Nephron progenitor cell (in vitro differentiated cells): ENCODE measurements around the gene MYH16.
"Not testable (repeated sequence)": the region's sequence is repeated elsewhere in the genome, so short reads cannot be mapped to it uniquely, and the experiment has no call there.

Experiments used
- DNase-seq: peaks from one replicate; pipeline ENCODE4 v3.0.0; 2021
- H3K27ac Mint-ChIP-seq: 2 replicates; pipeline ENCODE4 v1.8.0; 2021; ENCODE audit warnings: mild to moderate bottlenecking, moderate library complexity, mixed read lengths
- H3K27me3 Mint-ChIP-seq: 2 replicates; pipeline ENCODE4 v1.8.0; 2021; ENCODE audit warnings: mild to moderate bottlenecking, low read depth, mixed read lengths; ENCODE audit not compliant: poor library complexity
- H3K36me3 Mint-ChIP-seq: 2 replicates; pipeline ENCODE4 v1.8.0; 2021; ENCODE audit warnings: low read depth, mixed read lengths
- H3K4me1 Mint-ChIP-seq: 2 replicates; pipeline ENCODE4 v1.8.0; 2021; ENCODE audit warnings: mixed read lengths
- H3K4me3 Mint-ChIP-seq: 2 replicates; pipeline ENCODE4 v1.8.0; 2021; ENCODE audit warnings: mild to moderate bottlenecking, moderate library complexity, mixed read lengths
- H3K9me3 Mint-ChIP-seq: 2 replicates; pipeline ENCODE4 v1.8.0; 2021; ENCODE audit warnings: mild to moderate bottlenecking, moderate library complexity, mixed read lengths
- CTCF ChIP-seq: fragments of 200-600 bp; sonication (generic); IDR thresholded peaks from 2 replicates; pipeline ENCODE4 v1.5.0; 2021; ENCODE audit warnings: antibody characterized with exemption

The MYH16 gene

GRCh38 chr7:99272476-99273045 is at the start of gene MYH16:
MYH16 (plus strand) TSS chr7:99272839.
- Mint-ChIP-seq H3K36me3 (no peaks in the 10 kb centered on the region), H3K4me1 (no peaks in the 10 kb centered on the region), H3K27me3 (peaks cover 7% of the 10 kb centered on the region)

GRCh38 chr7:99224263-99224898 is 48.3 kb upstream of the MYH16 start:
- not testable (repeated sequence) for H3K4me3 Mint-ChIP-seq, H3K9me3 Mint-ChIP-seq, H3K36me3 Mint-ChIP-seq, DNase-seq, H3K27me3 Mint-ChIP-seq
- Mint-ChIP-seq H3K27ac (peak overlapping the region; percentile 37), H3K4me1 (peaks cover 16% of the 10 kb centered on the region)

More at GRCh38 chr7:99272476-99273045, at the start of gene MYH16:
- no peak within 1 kb of the TSS for H3K27ac Mint-ChIP-seq
- no peak for DNase-seq
- H3K9me3 Mint-ChIP-seq: no peaks in the 10 kb centered on the region
- no peak for TF ChIP-seq CTCF
- H3K4me3 Mint-ChIP-seq: no peak within 1 kb of the TSS

- DNase-seq: no peak
- no peak for TF ChIP-seq CTCF
- Mint-ChIP-seq H3K4me3 (no peak overlapping the region), H3K27me3 (peaks cover 10% of the 10 kb centered on the region), H3K27ac (no peak overlapping the region), H3K4me1 (peaks cover 16% of the 10 kb centered on the region), H3K9me3 (no peaks in the 10 kb centered on the region), H3K36me3 (no peaks in the 10 kb centered on the region)
Observed at GRCh38 chr7:99224899-99225265, 47.8 kb upstream of the MYH16 start.

GRCh38 chr7:99229234-99229633 is 43.4 kb upstream of the MYH16 start:
- DNase-seq: no peak
- TF ChIP-seq CTCF: no peak
- H3K4me1 Mint-ChIP-seq: peaks cover 11% of the 10 kb centered on the region
- H3K9me3 Mint-ChIP-seq: no peaks in the 10 kb centered on the region
- no peaks in the 10 kb centered on the region for H3K36me3 Mint-ChIP-seq
- H3K4me3 Mint-ChIP-seq: no peak overlapping the region
- H3K27me3 Mint-ChIP-seq: peaks cover 6% of the 10 kb centered on the region
- H3K27ac Mint-ChIP-seq: no peak overlapping the region

- Mint-ChIP-seq H3K4me3 (no peak overlapping the region), H3K27ac (no peak overlapping the region), H3K27me3 (no peaks in the 10 kb centered on the region), H3K9me3 (peaks cover 3% of the 10 kb centered on the region), H3K36me3 (no peaks in the 10 kb centered on the region), H3K4me1 (no peaks in the 10 kb centered on the region)
- no peak for TF ChIP-seq CTCF
- DNase-seq: no peak
Observed at GRCh38 chr7:99232082-99232770, 40.4 kb upstream of the MYH16 start.

- not testable (repeated sequence) for H3K4me1 Mint-ChIP-seq, H3K27me3 Mint-ChIP-seq
- H3K9me3 Mint-ChIP-seq: peaks cover 11% of the 10 kb centered on the region
Observed at GRCh38 chr7:99232955-99233354, 39.7 kb upstream of the MYH16 start.

More at GRCh38 chr7:99232955-99233354, 39.7 kb upstream of the MYH16 start:
- not testable (repeated sequence) for H3K4me3 Mint-ChIP-seq, H3K36me3 Mint-ChIP-seq, DNase-seq, H3K27ac Mint-ChIP-seq
